ENCODE data around the gene SH3BP5L. TPM values are rescaled to one million over a fixed set of nuclear protein-coding genes. Genes with fewer than 3 reads are reported as not detected.
A peak's percentile ranks its signal among the peaks of the same experiment; 100 is the strongest.

The SH3BP5L gene
- total RNA-seq, 6 donors from 2014 or later, result 18.5 to 35.6 (median 22.5) TPM

DNA sequence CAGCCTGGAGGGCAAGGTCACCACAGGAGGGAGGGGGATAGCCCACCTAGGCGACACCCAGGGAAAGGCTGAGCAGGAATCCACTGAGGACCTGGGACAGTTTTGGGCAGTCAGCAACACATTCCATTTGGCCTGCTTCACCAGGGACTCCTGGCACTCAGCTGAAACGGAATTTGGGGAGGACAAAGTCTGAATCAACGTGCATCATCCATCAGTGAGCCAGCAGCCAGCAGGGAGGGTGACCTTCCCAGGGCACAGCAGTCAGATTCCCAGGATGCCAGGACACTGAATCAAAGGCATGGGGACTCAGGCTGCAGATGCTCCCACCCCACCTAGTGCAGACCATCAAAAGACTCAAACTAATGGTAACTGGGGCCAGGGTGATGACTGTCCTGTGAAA, 4.6 kb downstream of the SH3BP5L start:
- DNase-seq (no peak), ATAC-seq (ENCODE audit: low FRiP score in 2 of 2) (no peak)
- peaks cover 2 to 34% (median 17%) of the 10 kb centered on the region in 4 donors for H3K36me3 ChIP-seq
- no peaks in the 10 kb centered on the region for H3K9me3 ChIP-seq
- WGBS, 2 donors, result 67 to 71% methylated on average over 3 of the region's 3 CpGs
- TF ChIP-seq POLR2AphosphoS5 (IDR thresholded peaks at IDR 0.05) (no peak), EP300 (IDR thresholded peaks at IDR 0.05) (no peak), POLR2A (IDR thresholded peaks at IDR 0.05) (no peak)
- TF ChIP-seq, protein P1, sequence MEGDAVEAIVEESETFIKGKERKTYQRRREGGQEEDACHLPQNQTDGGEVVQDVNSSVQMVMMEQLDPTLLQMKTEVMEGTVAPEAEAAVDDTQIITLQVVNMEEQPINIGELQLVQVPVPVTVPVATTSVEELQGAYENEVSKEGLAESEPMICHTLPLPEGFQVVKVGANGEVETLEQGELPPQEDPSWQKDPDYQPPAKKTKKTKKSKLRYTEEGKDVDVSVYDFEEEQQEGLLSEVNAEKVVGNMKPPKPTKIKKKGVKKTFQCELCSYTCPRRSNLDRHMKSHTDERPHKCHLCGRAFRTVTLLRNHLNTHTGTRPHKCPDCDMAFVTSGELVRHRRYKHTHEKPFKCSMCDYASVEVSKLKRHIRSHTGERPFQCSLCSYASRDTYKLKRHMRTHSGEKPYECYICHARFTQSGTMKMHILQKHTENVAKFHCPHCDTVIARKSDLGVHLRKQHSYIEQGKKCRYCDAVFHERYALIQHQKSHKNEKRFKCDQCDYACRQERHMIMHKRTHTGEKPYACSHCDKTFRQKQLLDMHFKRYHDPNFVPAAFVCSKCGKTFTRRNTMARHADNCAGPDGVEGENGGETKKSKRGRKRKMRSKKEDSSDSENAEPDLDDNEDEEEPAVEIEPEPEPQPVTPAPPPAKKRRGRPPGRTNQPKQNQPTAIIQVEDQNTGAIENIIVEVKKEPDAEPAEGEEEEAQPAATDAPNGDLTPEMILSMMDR (IDR thresholded peaks at IDR 0.05), result no peak
- H3K4me1 ChIP-seq, result peaks cover 47 to 73% (median 59%) of the 10 kb centered on the region in 4 donors
- H3K27me3 ChIP-seq, result no peaks in the 10 kb centered on the region
- no peak overlapping the region for H3K27ac ChIP-seq
- no peak overlapping the region for H3K4me3 ChIP-seq

DNA sequence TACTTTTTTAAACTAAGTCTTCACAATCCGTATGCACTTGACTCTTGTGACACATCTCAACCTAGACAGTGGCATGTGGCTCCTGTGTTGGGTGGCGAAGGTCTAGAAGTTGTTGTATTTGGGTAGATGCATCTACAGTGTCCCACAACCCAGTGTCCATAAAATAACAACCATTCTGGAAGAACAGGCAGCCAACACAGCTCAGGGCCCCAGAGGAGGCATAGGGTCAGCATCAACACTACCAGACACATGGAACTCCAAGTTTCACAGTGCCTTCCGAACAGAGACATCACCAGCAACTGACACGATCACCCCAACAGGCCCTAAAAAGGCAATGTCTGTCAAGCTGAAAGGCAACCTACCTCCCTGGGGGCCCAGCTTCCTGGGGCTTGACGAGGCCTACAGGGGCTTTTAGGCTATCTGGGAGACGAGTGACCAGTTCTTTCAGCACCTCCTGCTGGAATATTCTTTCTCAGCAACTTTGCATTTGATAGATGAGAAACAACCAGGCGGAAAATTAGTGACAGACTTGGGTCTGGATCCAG, 5.6 kb downstream of the SH3BP5L start:
- H3K27me3 ChIP-seq, result no peaks in the 10 kb centered on the region
- DNase-seq, result no peak
- peaks cover 2 to 44% (median 26%) of the 10 kb centered on the region in 4 donors for H3K36me3 ChIP-seq
- WGBS, 2 donors, result 89 to 91% methylated on average over 7 of the region's 7 CpGs
- no peak overlapping the region for H3K27ac ChIP-seq
- TF ChIP-seq, protein P1 (IDR thresholded peaks at IDR 0.05), result no peak
- TF ChIP-seq EP300 (IDR thresholded peaks at IDR 0.05), result no peak
- TF ChIP-seq POLR2A (IDR thresholded peaks at IDR 0.05), result no peak
- TF ChIP-seq POLR2AphosphoS5 (IDR thresholded peaks at IDR 0.05), result no peak
- ATAC-seq (ENCODE audit: low FRiP score in 2 of 2), result no peak
- no peak overlapping the region for H3K4me3 ChIP-seq
- no peaks in the 10 kb centered on the region for H3K9me3 ChIP-seq
- peaks cover 48 to 69% (median 58%) of the 10 kb centered on the region in 4 donors for H3K4me1 ChIP-seq

DNA sequence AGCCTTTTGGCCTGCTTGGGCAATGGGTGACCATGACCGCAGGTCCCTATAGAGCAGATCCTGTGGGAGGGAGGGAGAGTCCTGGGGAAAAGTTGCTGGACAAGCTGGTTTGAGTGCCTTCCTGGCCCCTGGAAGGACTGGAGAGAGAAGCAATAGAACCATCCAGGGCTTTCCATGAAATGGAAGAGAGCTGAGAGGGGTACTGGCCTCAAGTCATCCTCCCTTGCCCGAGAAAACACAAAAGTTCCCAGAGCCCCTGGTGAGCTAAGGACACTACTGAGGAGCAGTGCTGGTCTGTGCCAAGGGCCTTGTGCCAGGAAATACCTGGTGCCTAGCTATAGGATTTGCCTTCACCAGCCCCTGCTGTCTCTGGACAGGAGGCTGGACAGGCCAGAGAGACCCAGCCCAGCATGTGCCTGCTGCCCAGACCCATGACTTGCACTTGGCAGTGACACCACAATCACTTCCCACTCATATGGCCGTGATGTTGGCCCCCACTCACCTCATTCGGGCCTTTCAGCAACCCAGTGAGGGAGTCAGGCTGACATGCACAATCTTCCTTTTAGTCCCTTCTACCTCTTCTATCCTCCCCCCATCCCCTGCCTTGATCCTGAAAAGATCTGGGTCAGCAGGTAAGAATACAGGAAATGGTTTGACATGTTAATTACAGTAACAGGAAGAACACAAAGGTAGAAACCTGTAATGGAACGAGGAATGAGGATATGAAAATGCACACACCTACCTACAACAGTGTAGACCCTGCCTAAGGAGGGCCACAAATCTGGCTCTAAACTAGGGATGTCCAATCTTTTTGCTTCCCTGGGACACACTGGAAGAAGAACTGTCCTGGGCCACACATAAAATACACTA, 7.0 kb downstream of the SH3BP5L start:
- H3K4me1 ChIP-seq, result peaks cover 34 to 55% (median 44%) of the 10 kb centered on the region in 4 donors
- DNase-seq, result no peak

DNA sequence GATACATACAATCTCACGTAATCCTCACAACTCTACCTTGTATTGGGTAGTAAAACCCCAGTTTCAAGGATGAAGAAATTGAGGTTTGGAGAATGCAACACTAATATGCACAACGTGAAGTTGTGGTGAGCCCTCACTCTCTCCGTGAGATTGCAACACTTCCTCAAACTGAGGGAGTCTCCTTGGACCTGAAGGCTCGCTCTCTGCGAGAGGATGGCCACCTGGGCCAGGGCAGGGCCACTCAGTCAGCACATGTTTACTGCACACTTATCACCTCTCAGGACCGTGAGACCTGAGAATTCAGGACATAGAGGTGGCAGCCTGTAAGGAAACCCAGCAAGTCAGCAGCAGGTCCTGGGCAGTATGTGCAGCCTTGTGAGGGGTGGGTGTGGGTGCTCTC, 8.7 kb downstream of the SH3BP5L start:
- TF ChIP-seq, protein P1 (IDR thresholded peaks at IDR 0.05), result no peak
- peak in 1 of 2 donors; percentile 59 for TF ChIP-seq POLR2AphosphoS5 (IDR thresholded peaks at IDR 0.05)
- TF ChIP-seq EP300 (IDR thresholded peaks at IDR 0.05), result no peak
- TF ChIP-seq POLR2A (IDR thresholded peaks at IDR 0.05), result no peak
- WGBS, 2 donors, result 49 to 73% methylated on average over 6 of the region's 6 CpGs
- Histone ChIP-seq H3K9me3 (no peaks in the 10 kb centered on the region), H3K27ac (peak overlapping the region in 3 of 4 donors; percentile 16 to 76 (median 23)), H3K4me1 (peaks cover 17 to 46% (median 27%) of the 10 kb centered on the region in 4 donors), H3K27me3 (no peaks in the 10 kb centered on the region), H3K4me3 (no peak overlapping the region), H3K36me3 (peaks cover 15 to 75% (median 53%) of the 10 kb centered on the region in 4 donors)
- ATAC-seq (ENCODE audit: low FRiP score in 2 of 2) (peak; percentile 9 to 50), DNase-seq (peak in 1 of 2 donors; percentile 54)

More for the DNA sequence above, 7.0 kb downstream of the SH3BP5L start:
- peaks cover 9 to 58% (median 38%) of the 10 kb centered on the region in 4 donors for H3K36me3 ChIP-seq
- 64 to 70% methylated on average over 5 of the region's 5 CpGs for WGBS, 2 donors
- TF ChIP-seq EP300 (IDR thresholded peaks at IDR 0.05), result no peak
- TF ChIP-seq POLR2A (IDR thresholded peaks at IDR 0.05), result no peak
- TF ChIP-seq POLR2AphosphoS5 (IDR thresholded peaks at IDR 0.05), result no peak
- TF ChIP-seq, protein P1 (IDR thresholded peaks at IDR 0.05), result no peak
- peak overlapping the region in 3 of 4 donors; percentile 6 to 76 (median 28) for H3K27ac ChIP-seq
- H3K27me3 ChIP-seq, result no peaks in the 10 kb centered on the region
- peak in 1 of 2 donors; percentile 12 for ATAC-seq (ENCODE audit: low FRiP score in 2 of 2)
- H3K4me3 ChIP-seq, result no peak overlapping the region
- no peaks in the 10 kb centered on the region for H3K9me3 ChIP-seq
